ENCODE measurements around the gene CPB2.

CPB2 gene

GRCh38 chr13:46038296-46038695 lies 66.5 kb downstream of the CPB2 start:
- no peaks in the 10 kb centered on the region for H3K4me1 ChIP-seq (ENCODE audit: control insufficient read depth in 2 of 2, insufficient read depth in 1 of 2, low read depth in 1 of 2, low read length in 2 of 2)
- H2BK120ac ChIP-seq (ENCODE audit: low read depth, low read length): no peak overlapping the region
- no peak overlapping the region for H3K4me2 ChIP-seq (ENCODE audit: insufficient read depth, low read length, poor library complexity, severe bottlenecking)
- H2AFZ ChIP-seq (ENCODE audit: low read length): no peak overlapping the region
- H3K9me3 ChIP-seq (replicated peaks in 1 of 2; ENCODE audit: control insufficient read depth in 2 of 2, insufficient read depth in 1 of 2, low read depth in 1 of 2, low read length in 2 of 2): no peaks in the 10 kb centered on the region
- H2BK5ac ChIP-seq (ENCODE audit: low read length): no peak overlapping the region
- H2BK15ac ChIP-seq (ENCODE audit: low read length): no peak overlapping the region
- H4K8ac ChIP-seq (ENCODE audit: low read depth, low read length): no peak overlapping the region
- H3K79me1 ChIP-seq (ENCODE audit: low read depth, low read length): no peaks in the 10 kb centered on the region
- peaks cover 5 to 87% of the 10 kb centered on the region in 2 donors for H3K36me3 ChIP-seq (replicated peaks in 1 of 2; ENCODE audit: control insufficient read depth in 2 of 2, insufficient read depth in 2 of 2, low read length in 2 of 2)
- no CpG with 5 or more reads among the region's 4 CpGs for WGBS, 2 donors (ENCODE audit: extremely low coverage in 2 of 2, insufficient read length in 2 of 2, insufficient replicate concordance in 1 of 2)
- H2BK12ac ChIP-seq (ENCODE audit: low read length): no peak overlapping the region
- no peak overlapping the region for H3K4ac ChIP-seq (ENCODE audit: low read length)
- H2AK5ac ChIP-seq (ENCODE audit: low read depth, low read length): no peak overlapping the region
- H3K27ac ChIP-seq (replicated peaks; ENCODE audit: low read length): no peak overlapping the region
- no peak overlapping the region for H3K4me3 ChIP-seq (ENCODE audit: low read length in 2 of 2)
- no peaks in the 10 kb centered on the region for H3K27me3 ChIP-seq (ENCODE audit: control insufficient read depth in 3 of 3, insufficient read depth in 3 of 3, low read depth in 1 of 3, low read length in 3 of 3)
- H4K91ac ChIP-seq (ENCODE audit: low read depth, low read length, poor library complexity): no peak overlapping the region
- H3K23ac ChIP-seq (ENCODE audit: low read depth, low read length, poor library complexity): no peak overlapping the region
- no peak overlapping the region for H3K9ac ChIP-seq (ENCODE audit: low read depth, low read length, poor library complexity)
- DNase-seq (ENCODE audit: low spot score): no peak
- H3K18ac ChIP-seq (ENCODE audit: low read length): no peak overlapping the region
- no peak overlapping the region for H3K14ac ChIP-seq (ENCODE audit: low read length)

GRCh38 chr13:46035066-46035465 lies 69.8 kb downstream of the CPB2 start:
- H3K27ac ChIP-seq (replicated peaks; ENCODE audit: low read length): no peak overlapping the region
- H3K4ac ChIP-seq (ENCODE audit: low read length): no peak overlapping the region
- no peak overlapping the region for H2BK5ac ChIP-seq (ENCODE audit: low read length)
- H3K23ac ChIP-seq (ENCODE audit: low read depth, low read length, poor library complexity): no peak overlapping the region
- no peak overlapping the region for H2BK15ac ChIP-seq (ENCODE audit: low read length)
- no peak overlapping the region for H4K8ac ChIP-seq (ENCODE audit: low read depth, low read length)
- H3K36me3 ChIP-seq (replicated peaks in 1 of 2; ENCODE audit: control insufficient read depth in 2 of 2, insufficient read depth in 2 of 2, low read length in 2 of 2): peaks cover 7 to 92% of the 10 kb centered on the region in 2 donors
- no peak overlapping the region for H2AFZ ChIP-seq (ENCODE audit: low read length)
- H3K79me1 ChIP-seq (ENCODE audit: low read depth, low read length): no peaks in the 10 kb centered on the region
- DNase-seq (ENCODE audit: low spot score): no peak
- H3K9me3 ChIP-seq (replicated peaks in 1 of 2; ENCODE audit: control insufficient read depth in 2 of 2, insufficient read depth in 1 of 2, low read depth in 1 of 2, low read length in 2 of 2): peaks cover 2 to 24% of the 10 kb centered on the region in 2 donors
- H3K18ac ChIP-seq (ENCODE audit: low read length): no peak overlapping the region
- H2BK120ac ChIP-seq (ENCODE audit: low read depth, low read length): no peak overlapping the region
- no peak overlapping the region for H3K9ac ChIP-seq (ENCODE audit: low read depth, low read length, poor library complexity)
- no peak overlapping the region for H3K4me2 ChIP-seq (ENCODE audit: insufficient read depth, low read length, poor library complexity, severe bottlenecking)
- no peak overlapping the region for H3K14ac ChIP-seq (ENCODE audit: low read length)
- no peaks in the 10 kb centered on the region for H3K4me1 ChIP-seq (ENCODE audit: control insufficient read depth in 2 of 2, insufficient read depth in 1 of 2, low read depth in 1 of 2, low read length in 2 of 2)
- no peak overlapping the region for H4K91ac ChIP-seq (ENCODE audit: low read depth, low read length, poor library complexity)
- no peak overlapping the region for H3K4me3 ChIP-seq (ENCODE audit: low read length in 2 of 2)
- no CpG with 5 or more reads among the region's 2 CpGs for WGBS, 2 donors (ENCODE audit: extremely low coverage in 2 of 2, insufficient read length in 2 of 2, insufficient replicate concordance in 1 of 2)
- no peak overlapping the region for H2BK12ac ChIP-seq (ENCODE audit: low read length)
- H3K27me3 ChIP-seq (ENCODE audit: control insufficient read depth in 3 of 3, insufficient read depth in 3 of 3, low read depth in 1 of 3, low read length in 3 of 3): peaks cover 0 to 2% (median 0%) of the 10 kb centered on the region in 3 experiments
- no peak overlapping the region for H2AK5ac ChIP-seq (ENCODE audit: low read depth, low read length)

GRCh38 chr13:46032341-46032740 lies 72.5 kb downstream of the CPB2 start:
- H4K91ac ChIP-seq (ENCODE audit: low read depth, low read length, poor library complexity): no peak overlapping the region
- H3K18ac ChIP-seq (ENCODE audit: low read length): no peak overlapping the region
- no peak overlapping the region for H3K23ac ChIP-seq (ENCODE audit: low read depth, low read length, poor library complexity)
- no peak overlapping the region for H2AFZ ChIP-seq (ENCODE audit: low read length)
- H2AK5ac ChIP-seq (ENCODE audit: low read depth, low read length): no peak overlapping the region
- H2BK15ac ChIP-seq (ENCODE audit: low read length): no peak overlapping the region
- no peak overlapping the region for H3K14ac ChIP-seq (ENCODE audit: low read length)
- no peak overlapping the region for H4K8ac ChIP-seq (ENCODE audit: low read depth, low read length)
- peaks cover 2 to 29% of the 10 kb centered on the region in 2 donors for H3K9me3 ChIP-seq (replicated peaks in 1 of 2; ENCODE audit: control insufficient read depth in 2 of 2, insufficient read depth in 1 of 2, low read depth in 1 of 2, low read length in 2 of 2)
- H2BK12ac ChIP-seq (ENCODE audit: low read length): no peak overlapping the region
- no peak overlapping the region for H3K4me2 ChIP-seq (ENCODE audit: insufficient read depth, low read length, poor library complexity, severe bottlenecking)
- H3K27ac ChIP-seq (replicated peaks; ENCODE audit: low read length): no peak overlapping the region
- H3K4ac ChIP-seq (ENCODE audit: low read length): no peak overlapping the region
- H2BK5ac ChIP-seq (ENCODE audit: low read length): no peak overlapping the region
- H3K9ac ChIP-seq (ENCODE audit: low read depth, low read length, poor library complexity): no peak overlapping the region
- no peak overlapping the region for H3K4me3 ChIP-seq (ENCODE audit: low read length in 2 of 2)
- no peak overlapping the region for H2BK120ac ChIP-seq (ENCODE audit: low read depth, low read length)
- no peaks in the 10 kb centered on the region for H3K4me1 ChIP-seq (ENCODE audit: control insufficient read depth in 2 of 2, insufficient read depth in 1 of 2, low read depth in 1 of 2, low read length in 2 of 2)
- H3K27me3 ChIP-seq (ENCODE audit: control insufficient read depth in 3 of 3, insufficient read depth in 3 of 3, low read depth in 1 of 3, low read length in 3 of 3): peaks cover 0 to 2% (median 0%) of the 10 kb centered on the region in 3 experiments
- H3K36me3 ChIP-seq (replicated peaks in 1 of 2; ENCODE audit: control insufficient read depth in 2 of 2, insufficient read depth in 2 of 2, low read length in 2 of 2): peaks cover 2 to 83% of the 10 kb centered on the region in 2 donors
- DNase-seq (ENCODE audit: low spot score): no peak
- no peaks in the 10 kb centered on the region for H3K79me1 ChIP-seq (ENCODE audit: low read depth, low read length)

GRCh38 chr13:46031581-46032263 lies 73.1 kb downstream of the CPB2 start:
- H3K79me1 ChIP-seq (ENCODE audit: low read depth, low read length): peaks cover 3% of the 10 kb centered on the region
- H3K36me3 ChIP-seq (replicated peaks in 1 of 2; ENCODE audit: control insufficient read depth in 2 of 2, insufficient read depth in 2 of 2, low read length in 2 of 2): peaks cover 2 to 78% of the 10 kb centered on the region in 2 donors
- no peak overlapping the region for H2AK5ac ChIP-seq (ENCODE audit: low read depth, low read length)
- WGBS, 2 donors (ENCODE audit: extremely low coverage in 2 of 2, insufficient read length in 2 of 2, insufficient replicate concordance in 1 of 2): no CpG with 5 or more reads among the region's 4 CpGs
- no peak overlapping the region for H3K4me3 ChIP-seq (ENCODE audit: low read length in 2 of 2)
- no peak overlapping the region for H3K18ac ChIP-seq (ENCODE audit: low read length)
- no peak overlapping the region for H2BK15ac ChIP-seq (ENCODE audit: low read length)
- H3K27ac ChIP-seq (replicated peaks; ENCODE audit: low read length): no peak overlapping the region
- no peak overlapping the region for H2BK5ac ChIP-seq (ENCODE audit: low read length)
- H3K23ac ChIP-seq (ENCODE audit: low read depth, low read length, poor library complexity): no peak overlapping the region
- no peaks in the 10 kb centered on the region for H3K4me1 ChIP-seq (ENCODE audit: control insufficient read depth in 2 of 2, insufficient read depth in 1 of 2, low read depth in 1 of 2, low read length in 2 of 2)
- no peak overlapping the region for H2BK120ac ChIP-seq (ENCODE audit: low read depth, low read length)
- H3K4ac ChIP-seq (ENCODE audit: low read length): no peak overlapping the region
- no peak for DNase-seq (ENCODE audit: low spot score)
- H4K91ac ChIP-seq (ENCODE audit: low read depth, low read length, poor library complexity): no peak overlapping the region
- H3K9me3 ChIP-seq (replicated peaks in 1 of 2; ENCODE audit: control insufficient read depth in 2 of 2, insufficient read depth in 1 of 2, low read depth in 1 of 2, low read length in 2 of 2): peaks cover 2 to 29% of the 10 kb centered on the region in 2 donors
- H2AFZ ChIP-seq (ENCODE audit: low read length): no peak overlapping the region
- no peak overlapping the region for H3K4me2 ChIP-seq (ENCODE audit: insufficient read depth, low read length, poor library complexity, severe bottlenecking)
- H3K27me3 ChIP-seq (ENCODE audit: control insufficient read depth in 3 of 3, insufficient read depth in 3 of 3, low read depth in 1 of 3, low read length in 3 of 3): peaks cover 0 to 2% (median 0%) of the 10 kb centered on the region in 3 experiments
- H4K8ac ChIP-seq (ENCODE audit: low read depth, low read length): no peak overlapping the region
- no peak overlapping the region for H3K9ac ChIP-seq (ENCODE audit: low read depth, low read length, poor library complexity)
- H2BK12ac ChIP-seq (ENCODE audit: low read length): no peak overlapping the region
- no peak overlapping the region for H3K14ac ChIP-seq (ENCODE audit: low read length)

All from neuronal stem cell (in vitro differentiated cells).